Measurements from ENCODE around the gene RUNDC1.
"Not testable (repeated sequence)": the region's sequence is repeated elsewhere in the genome, so short reads cannot be mapped to it uniquely, and the experiment has no call there.

Gene RUNDC1

DNA sequence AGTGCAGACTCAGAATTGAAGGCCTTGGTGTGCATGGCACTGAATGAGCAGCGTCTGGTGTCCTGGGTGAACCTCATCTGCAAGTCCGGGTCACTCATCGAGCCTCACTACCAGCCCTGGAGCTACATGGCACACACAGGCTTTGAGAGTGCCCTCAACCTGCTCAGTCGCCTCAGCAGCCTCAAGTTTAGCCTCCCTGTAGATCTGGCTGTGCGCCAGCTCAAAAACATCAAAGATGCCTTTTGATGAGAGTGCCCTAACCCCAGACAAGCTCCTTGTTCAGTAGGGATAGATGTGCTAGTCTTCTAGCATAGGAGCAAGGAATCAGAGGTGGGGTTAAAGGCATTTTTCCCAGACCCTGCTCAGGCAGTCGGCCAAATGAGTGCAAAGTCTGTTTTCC lies 11.1 kb downstream of the RUNDC1 start:
- no peak for DNase-seq (ENCODE audit: low read depth in 2 of 2)

DNA sequence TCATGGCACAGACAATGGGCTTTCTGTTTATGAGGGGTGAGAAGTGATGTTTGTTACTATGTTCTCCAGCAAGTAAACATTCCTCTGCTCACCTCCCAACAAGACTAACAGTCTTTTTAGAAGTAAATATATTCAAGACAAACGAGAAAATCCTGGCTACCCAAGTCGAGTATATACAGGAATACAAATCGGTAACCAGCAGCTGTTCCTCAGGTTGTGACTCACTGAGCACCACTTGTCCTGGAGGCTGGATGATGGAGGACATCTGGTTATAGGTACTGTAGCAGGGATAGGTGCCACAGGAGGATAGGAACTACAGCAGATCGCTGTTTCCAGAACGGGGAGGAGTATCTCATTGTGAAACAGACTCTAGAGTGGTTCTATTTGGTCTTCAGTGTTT lies 12.5 kb downstream of the RUNDC1 start:
- DNase-seq (ENCODE audit: low read depth in 2 of 2): no peak

DNA sequence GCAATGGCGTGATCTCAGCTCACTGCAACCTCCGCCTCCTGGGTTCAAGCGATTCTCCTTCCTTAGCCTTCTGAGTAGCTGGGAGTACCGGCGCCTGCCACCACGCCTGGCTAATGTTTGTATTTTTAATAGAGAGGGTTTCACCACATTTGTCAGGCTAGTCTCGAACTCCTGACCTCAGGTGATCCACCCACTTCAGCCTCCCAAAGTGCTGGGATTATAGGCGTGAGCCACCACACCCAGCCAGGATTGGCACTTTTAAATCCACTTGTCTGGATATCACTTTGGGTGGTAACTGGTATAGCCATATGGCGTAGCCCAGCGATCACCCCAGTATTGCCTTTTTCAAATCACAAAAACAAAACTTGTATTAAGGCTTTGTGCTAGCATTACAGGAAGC lies 13.5 kb downstream of the RUNDC1 start:
- not testable (repeated sequence) for DNase-seq (ENCODE audit: low read depth in 2 of 2)

DNA sequence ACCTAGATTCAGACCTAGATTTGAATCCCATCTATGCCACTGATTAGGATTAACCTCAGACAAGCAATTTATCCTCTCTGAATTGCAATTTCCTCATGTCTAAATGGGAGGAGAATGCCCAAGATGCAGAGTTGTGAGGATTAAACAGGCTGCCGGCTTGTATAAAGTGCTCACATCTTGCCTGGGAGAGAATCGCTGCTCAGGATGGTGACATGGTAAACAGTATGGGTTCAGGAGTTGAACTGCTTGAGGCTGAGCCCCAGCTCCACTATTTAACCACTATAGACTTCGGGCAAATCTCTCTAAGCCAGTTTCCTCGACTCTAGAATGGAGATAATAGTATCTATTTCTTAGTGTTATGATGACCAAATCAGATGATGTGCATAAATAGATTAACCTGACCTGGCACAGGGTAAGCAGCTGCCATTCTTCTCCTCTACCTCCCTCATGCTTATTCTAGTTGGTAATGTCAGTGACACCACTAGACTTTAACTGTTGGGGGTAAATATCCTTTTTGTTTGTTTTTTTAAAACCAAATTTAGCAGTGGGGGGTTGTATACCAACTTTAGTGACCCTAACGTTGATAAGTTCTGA lies 17.1 kb downstream of the RUNDC1 start:
- DNase-seq (ENCODE audit: low read depth in 2 of 2): no peak

DNA sequence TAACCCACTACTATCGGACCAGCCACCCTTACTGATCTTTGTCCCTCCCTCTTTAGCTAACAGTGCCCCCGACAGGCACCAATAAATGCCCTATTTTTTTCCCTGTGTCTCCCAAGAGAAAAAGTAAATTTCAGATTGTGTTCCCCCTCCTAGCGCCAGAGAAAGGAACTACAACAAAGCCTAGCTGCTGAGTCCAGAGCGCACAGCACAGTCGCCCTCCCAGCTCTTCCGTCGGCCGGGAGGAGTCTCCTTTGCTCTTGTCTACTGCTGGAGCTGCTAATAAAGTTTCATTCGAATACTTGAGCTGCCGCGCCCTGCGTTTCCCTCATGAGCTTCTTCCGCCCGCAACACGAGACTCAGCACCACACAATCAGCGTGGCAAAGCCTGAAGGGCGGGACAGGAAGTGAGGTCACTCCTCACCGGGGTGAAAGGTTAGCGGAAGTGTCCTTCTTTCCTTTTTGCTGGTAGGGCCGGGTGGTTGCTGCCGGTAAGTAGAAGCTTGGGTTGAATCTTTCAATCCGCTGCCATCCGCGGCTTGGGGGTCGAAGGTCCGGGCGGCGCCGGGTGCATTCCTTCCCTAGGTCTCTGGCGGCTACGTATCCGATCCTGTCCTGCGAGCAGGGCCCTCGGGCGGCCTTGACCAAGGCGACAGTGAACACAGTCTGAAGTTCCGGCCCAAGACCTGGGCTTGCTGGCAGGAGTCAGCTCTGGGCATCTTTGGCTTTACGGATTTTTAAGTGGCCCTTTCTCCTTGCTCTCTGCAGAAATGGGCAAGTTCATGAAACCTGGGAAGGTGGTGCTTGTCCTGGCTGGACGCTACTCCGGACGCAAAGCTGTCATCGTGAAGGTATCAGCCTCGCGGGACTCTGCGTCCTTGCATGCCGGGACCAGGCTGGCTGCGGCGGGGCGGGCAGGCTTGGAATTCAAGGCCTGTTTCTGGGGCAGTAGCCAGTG lies 17.9 kb downstream of the RUNDC1 start, which contains the start of gene RPL27:
Gene RPL27 (plus strand): TSS at position 436 of the 955 bp plus-strand sequence. CDS start 332 bp downstream, at position 768.
- DNase-seq (ENCODE audit: low read depth in 2 of 2): peak; percentile 87 to 92

DNA sequence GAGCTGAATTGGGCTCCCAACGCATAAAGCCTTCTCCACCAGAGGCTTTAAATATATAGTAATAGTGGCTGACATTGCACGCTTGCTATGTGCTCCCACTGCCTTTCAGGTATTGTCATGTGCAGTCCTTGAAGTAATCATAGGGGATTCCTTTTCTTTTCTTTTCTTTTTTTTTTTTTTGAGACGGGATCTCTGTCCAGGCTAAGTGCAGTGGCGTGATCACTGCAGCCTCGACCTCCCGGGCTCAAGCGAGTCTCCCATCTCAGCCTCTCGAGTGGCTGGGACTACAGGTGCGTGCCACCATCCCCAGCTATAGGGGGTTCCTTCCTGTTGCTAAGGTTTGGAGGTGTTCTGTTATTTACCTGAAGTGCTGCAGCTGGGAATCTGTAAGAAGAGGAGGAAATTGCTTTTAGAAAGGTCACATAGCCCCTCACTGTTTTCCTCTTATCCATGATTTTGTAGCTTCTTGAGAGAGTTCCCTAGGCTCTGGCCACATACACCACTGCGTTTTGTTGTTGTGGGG lies 18.7 kb downstream of the RUNDC1 start:
- no peak for DNase-seq (ENCODE audit: low read depth in 2 of 2)

DNA sequence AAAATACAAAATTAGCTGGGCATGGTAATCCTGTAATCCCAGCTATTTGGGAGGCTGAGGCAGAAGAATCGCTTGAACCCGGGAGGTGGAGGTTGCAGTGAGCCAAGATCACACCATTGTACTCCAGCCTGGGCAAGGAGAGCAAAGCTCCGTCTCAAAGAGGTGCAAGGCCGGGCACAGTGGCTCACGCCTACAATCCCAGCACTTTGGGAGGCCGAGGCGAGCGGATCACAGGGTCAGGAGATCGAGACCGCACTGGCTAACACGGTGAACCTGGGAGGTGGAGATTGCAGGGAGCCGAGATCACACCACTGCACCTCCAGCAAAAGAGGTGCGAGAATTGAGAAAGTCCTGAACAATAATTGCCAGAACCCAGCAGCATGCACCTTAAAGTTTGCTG lies 20.5 kb downstream of the RUNDC1 start:
- DNase-seq (ENCODE audit: low read depth in 2 of 2): not testable (repeated sequence)

DNA sequence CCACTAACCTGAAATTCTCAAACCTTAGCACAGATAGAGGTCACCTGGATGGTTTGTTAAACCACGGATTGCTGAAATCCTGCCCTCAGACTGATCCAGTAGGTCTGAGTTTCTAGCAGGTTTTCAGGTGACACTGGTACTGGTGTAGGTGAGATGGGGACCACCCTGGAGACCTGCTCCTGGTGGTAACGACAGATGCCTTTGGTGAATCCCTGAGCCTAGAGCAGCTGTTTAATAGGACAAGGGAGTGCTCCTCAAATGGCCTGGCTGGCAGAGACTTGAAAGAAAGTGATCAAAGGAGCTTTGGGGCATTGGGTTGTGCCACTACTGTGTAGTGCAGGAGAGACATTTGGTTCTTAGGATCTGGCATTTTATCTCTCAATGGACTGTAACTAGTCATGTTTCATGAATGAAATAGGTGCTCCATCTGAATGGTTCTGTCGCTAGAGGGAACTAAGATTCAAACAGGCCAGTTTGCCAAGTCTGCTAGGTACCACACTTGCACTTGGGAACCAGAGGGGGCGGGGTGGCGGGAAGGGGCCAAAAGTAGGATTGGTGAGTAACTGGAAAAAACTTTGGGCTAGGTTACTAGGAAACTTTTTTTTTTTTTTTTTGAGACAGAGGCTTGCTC lies 23.3 kb downstream of the RUNDC1 start:
- no peak for DNase-seq (ENCODE audit: low read depth in 2 of 2)

DNA sequence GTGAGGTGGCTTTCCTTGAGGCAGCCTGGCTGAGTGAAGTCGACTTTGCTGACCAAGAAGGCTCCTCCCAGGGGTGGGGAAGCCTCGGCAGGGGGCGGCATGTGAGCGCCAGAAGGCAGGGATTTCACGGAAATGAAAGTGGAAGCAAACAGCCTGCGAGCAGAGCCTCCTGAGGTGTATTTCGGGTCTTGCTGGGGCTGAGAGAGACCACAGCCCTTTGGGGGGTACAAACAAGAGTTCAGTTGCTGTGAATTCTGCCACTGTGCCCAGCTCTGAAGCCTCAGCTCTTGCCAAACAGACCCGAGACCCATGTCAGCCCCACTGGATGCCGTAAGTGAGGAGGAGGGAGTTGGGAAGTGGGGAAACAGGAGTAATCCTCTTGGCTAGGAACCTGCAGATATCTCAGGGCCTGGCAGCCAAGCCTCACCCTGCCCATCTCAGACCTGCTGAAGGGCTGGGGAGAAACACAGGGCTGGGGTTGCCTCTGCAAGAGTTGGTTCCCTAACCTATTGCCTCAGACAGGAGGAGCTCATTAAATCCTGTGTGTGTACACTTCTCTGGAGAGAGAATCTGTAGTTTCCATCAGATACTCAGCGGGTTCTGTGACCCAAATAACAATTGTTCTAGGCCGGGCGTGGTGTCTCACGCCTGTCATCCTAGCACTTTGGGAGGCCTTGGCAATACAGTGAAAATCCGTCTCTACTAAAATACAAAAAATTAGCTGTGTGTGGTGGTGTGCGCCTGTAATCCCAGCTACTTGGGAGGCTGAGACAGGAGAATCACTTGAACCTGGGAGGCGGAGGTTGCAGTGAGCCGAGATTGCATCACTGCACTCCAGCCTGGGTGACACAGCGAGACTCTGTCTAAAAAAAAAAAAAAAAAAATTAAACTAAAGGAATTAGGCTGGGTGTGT lies 26.5 kb downstream of the RUNDC1 start, which contains the start of gene IFI35:
Gene IFI35 (plus strand): TSS at position 146 of the 913 bp plus-strand sequence. CDS start 164 bp downstream, at position 310.
- peak; percentile 73 to 77 for DNase-seq (ENCODE audit: low read depth in 2 of 2)

DNA sequence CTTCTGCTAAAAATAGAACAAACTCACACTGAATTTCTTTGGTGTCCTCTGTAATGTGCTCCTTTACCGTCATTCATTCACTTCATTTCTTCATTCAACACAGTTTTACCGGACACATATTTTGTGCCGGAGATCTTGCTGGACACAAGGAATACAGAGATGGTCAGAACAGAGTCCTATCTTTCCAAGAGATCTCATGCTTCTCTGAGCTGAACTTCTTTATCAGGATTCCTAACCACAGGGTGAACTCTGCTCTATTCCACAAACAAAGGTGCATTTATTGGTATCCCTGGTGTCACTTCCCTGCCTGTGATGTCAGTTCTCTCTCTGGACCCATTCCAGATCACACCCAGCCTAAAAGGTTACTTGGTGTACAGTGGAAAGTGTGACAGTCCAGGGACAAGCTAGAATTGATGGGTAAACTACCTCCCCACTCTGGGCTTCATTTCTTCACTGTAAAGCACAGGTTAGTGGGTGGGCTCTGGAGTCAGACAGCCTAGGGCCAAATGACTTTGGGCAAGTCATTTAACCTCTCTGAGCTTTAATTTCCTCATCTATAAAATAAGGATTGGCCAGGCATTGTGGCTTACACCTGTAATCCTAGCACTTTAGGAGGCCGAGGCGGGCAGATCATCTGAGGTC lies 30.4 kb downstream of the RUNDC1 start:
- no peak for DNase-seq (ENCODE audit: low read depth in 2 of 2)

DNA sequence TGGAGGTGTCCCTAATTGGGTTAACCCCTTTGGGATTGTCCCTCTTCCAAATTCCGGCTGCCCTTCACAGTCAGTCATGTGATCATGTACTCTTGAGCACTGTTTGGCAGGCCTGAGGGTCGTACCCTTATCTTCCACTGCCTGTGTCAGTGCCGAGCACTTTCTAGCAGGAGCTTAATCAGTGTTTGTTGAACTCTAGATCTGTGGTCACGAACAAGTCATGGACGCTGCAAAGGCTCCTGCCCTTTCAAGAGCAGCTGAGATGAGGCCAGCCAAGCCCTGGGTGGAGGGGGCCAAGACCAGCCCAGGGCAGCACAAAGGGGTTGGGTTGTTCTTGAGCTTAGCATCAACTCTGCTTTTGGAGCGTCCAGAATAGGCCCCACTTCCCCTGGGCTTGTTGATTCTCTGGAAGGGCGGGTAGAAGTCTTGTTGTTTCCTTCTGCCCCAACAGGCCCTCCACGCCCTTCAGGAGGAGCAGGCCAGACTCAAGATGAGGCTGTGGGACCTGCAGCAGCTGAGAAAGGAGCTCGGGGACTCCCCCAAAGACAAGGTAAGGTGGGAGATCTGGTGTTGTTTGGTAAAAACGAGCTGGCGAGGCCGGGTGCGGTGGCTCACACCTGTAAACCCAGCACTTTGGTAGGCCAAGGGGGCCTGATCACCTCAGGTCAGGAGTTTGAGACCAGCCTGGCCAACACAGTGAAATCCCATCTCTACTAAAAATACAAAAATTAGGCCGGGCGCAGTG lies 31.5 kb downstream of the RUNDC1 start:
- DNase-seq (ENCODE audit: low read depth in 2 of 2): no peak

DNA sequence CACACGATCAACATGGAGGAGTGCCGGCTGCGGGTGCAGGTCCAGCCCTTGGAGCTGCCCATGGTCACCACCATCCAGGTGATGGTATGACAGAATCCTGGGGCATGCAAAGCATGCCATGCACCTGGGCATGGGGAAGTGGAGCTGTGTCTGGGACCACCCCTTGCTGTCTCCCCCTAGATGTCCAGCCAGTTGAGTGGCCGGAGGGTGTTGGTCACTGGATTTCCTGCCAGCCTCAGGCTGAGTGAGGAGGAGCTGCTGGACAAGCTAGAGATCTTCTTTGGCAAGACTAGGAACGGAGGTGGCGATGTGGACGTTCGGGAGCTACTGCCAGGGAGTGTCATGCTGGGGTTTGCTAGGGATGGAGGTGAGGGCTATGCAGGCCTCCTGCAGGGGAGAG lies 32.9 kb downstream of the RUNDC1 start:
- DNase-seq (ENCODE audit: low read depth in 2 of 2): no peak

DNA sequence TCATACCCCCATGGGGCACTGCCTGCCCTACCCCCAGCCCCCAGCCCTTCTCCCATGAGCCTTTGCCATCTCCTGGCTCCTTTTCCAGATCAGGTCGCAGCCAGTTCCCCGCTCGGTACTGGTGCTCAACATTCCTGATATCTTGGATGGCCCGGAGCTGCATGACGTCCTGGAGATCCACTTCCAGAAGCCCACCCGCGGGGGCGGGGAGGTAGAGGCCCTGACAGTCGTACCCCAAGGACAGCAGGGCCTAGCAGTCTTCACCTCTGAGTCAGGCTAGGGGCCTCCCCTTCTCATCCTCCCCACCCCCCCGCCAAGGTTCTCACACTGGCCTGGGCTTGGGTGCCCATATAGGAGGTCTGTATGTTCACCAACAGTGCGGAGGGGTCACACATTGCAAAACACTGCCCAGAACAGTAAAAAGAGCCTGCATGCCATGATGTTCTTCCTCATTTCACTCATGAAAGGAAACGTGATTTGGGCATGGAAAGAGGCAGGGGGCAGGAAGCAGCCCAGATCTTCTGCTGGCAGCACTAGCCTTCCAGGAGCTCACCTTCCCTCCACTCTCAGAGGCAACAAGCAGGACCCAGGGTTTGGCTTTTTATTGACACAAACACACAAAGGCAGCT lies 33.8 kb downstream of the RUNDC1 start:
- DNase-seq (ENCODE audit: low read depth in 2 of 2): no peak

DNA sequence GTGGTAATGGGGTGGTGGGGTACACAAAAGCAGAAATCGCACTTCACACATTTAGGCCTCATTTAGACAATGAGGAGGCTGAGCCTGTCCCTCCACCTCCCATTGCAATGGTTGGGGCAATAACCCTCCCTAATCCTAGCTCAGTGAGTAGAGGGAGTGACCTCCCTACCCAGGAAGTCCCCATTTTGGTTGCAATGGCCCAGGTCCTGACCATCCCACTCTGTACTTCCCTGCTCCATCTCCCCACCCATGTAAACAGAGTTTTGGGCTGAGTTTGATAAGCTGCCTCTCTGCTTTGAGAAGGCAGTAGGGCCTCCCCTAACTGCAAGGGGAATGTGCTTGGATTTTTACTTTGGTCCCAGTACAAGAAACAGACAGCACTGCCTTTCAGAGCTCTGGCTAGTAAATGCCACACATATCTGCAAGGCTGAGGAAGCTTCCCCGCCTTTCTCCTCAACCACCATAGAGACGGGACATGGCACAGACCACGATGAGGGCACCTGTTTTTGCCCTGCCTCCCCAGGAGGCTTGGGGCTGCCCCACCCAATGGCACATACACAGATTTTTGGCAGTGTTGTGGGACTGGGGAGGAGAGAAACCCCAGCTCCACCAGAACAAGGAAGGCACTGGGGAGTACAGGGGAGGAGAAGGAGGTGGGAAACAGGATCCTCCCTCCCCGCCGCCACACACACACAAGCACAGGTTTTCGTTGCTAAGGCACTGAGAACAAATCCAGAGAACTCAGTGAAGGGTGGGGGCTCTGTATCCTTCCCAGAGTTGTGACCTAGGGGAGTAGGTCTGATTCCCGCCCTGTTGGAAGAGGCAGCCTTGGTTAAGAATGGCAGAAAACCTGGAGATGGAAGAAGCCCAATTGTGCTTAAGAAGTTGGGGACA lies 34.5 kb downstream of the RUNDC1 start:
- DNase-seq (ENCODE audit: low read depth in 2 of 2): no peak

DNA sequence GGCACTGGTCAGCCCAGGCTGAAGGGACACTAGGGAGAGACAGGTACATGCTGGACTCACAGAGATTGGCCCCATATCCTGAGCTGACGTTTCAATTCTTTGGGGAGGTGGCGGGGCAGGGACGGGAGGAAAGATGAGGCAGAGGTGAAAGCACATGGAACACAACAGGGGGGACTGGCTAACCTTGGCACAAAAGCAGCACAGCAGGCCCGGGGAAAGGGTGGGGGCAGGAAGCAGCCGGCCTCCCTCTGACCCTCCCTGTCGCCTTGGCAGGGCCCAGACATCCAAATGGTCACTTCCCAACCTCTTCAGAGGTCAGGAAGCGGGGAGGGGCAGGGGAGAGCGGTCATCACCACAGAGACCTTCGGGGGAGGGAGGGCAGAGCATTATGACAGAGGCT lies 35.2 kb downstream of the RUNDC1 start:
- no peak for DNase-seq (ENCODE audit: low read depth in 2 of 2)

DNA sequence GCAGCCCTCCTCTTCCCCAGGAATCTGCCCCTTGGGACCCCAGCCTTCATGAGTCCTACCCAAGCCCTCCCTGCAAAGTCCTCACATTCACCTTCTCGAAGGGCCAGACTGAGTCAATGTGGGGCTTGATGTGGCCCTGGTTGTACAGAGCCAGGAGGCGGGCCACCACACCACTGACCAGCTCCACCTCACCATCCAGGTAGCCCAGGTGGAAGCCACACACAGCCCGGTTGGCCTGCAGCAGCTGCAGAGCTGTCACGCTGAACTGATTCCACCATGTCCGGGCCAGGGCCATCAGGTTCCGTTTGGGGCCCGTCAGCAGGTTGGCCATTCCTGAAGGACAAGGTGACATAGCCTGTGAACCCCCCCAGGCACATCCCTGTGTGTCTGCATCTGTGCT lies 35.9 kb downstream of the RUNDC1 start:
- no peak for DNase-seq (ENCODE audit: low read depth in 2 of 2)

DNA sequence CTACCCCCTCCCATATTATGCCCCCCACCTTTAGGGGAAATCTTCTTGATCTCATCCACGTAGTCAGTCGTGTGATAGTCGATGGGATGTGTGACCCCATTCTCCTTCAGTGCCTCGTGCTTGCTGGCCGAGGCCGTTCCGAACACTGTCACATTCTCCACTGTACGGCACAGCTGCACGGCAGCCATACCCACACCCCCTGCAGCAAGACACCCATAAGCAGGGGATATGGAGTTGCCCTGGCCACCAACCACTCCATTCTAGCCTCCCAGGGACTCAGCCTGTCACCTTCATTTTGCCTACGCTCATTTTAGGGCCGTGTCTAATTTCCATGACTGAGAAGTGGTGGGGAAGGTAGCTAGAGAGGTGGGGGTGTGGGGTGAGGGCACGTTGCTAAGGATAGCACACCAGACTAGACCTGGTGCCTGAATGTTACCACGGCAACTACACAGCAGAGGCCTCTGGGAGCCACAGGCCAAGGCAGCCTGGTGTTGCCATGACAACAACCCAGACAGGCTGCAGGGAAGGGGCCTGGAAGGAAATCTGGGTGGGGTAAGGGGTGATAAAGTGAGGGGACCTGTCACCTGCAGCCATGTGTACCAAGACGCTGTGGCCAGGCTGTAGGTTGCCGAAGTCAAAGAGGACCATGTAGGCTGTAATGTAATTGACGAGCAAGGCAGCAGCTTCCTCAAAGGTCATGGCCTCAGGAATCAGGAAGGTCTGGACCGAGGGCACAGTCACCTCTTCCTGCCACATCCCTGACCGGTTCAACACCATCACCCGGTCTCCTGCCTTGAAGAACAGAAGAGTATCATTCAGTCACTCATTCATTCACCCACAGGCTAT lies 37.9 kb downstream of the RUNDC1 start:
- no peak for DNase-seq (ENCODE audit: low read depth in 2 of 2)

All from stimulated activated CD4-positive, alpha-beta T cell treated with anti-CD3 and anti-CD28 coated beads, Interleukin-1b, Interleukin-23, amount 100 ng/mL, for 4 hours (primary cell).